SK-N-SH treated with all-trans-retinoic acid at 6 μM for 48 hours (cell line): ENCODE measurements around the gene HSD17B14.

Source experiments
- ATAC-seq: fragments of 200-7000 bp; cut with Tn5 transposase; 3 replicates; pipeline ENCODE4 v1.9.1; 2020; ENCODE audit warnings: mild to moderate bottlenecking, moderate library complexity
- ARNTL ChIP-seq: fragments of 450-650 bp; formaldehyde crosslinking; IDR thresholded peaks from 2 replicates; pipeline ENCODE4 v1.5.0; 2020; ENCODE audit warnings: low read depth, mild to moderate bottlenecking, moderate library complexity, borderline replicate concordance
- BACH2 ChIP-seq: fragments of 250-450 bp; sonication (Bioruptor Pico); IDR thresholded peaks from 2 replicates; pipeline ENCODE4 v1.9.0; 2021; ENCODE audit warnings: mild to moderate bottlenecking, borderline replicate concordance
- CREB5 ChIP-seq: fragments of 250-450 bp; sonication (Bioruptor Pico); IDR thresholded peaks from 2 replicates; pipeline ENCODE4 v1.5.1; 2020; ENCODE audit warnings: low read depth, mild to moderate bottlenecking, moderate library complexity
- CSDC2 ChIP-seq: fragments of 250-450 bp; sonication (Bioruptor Pico); IDR thresholded peaks from 2 replicates; pipeline ENCODE4 v1.5.0; 2020; ENCODE audit warnings: mild to moderate bottlenecking, moderate library complexity
- ESRRG ChIP-seq: fragments of 250-450 bp; sonication (Bioruptor Pico); IDR thresholded peaks from 2 replicates; pipeline ENCODE4 v1.6.1; 2021; ENCODE audit warnings: mild to moderate bottlenecking
- GLIS3 ChIP-seq: fragments of 250-450 bp; sonication (Bioruptor Pico); IDR thresholded peaks from 2 replicates; pipeline ENCODE4 v1.5.0; 2020; ENCODE audit warnings: mild to moderate bottlenecking, moderate library complexity
- ISL1 ChIP-seq: fragments of 250-450 bp; sonication (Bioruptor Pico); IDR thresholded peaks from 2 replicates; pipeline ENCODE4 v2.1.2; 2022; ENCODE audit warnings: mild to moderate bottlenecking, moderate library complexity
- OSR1 ChIP-seq: fragments of 250-450 bp; sonication (Bioruptor Pico); IDR thresholded peaks from 2 replicates; pipeline ENCODE4 v1.8.0; 2022; ENCODE audit warnings: moderate library complexity, mild to moderate bottlenecking, inconsistent platforms
- PATZ1 ChIP-seq: fragments of 250-450 bp; sonication (Bioruptor Pico); IDR thresholded peaks from 2 replicates; pipeline ENCODE4 v1.8.0; 2020; ENCODE audit warnings: mild to moderate bottlenecking, moderate library complexity, borderline replicate concordance
- POU6F1 ChIP-seq: fragments of 250-450 bp; sonication (Bioruptor Pico); IDR thresholded peaks from 2 replicates; pipeline ENCODE4 v1.8.0; 2021; ENCODE audit warnings: low read depth, mild to moderate bottlenecking, moderate library complexity, borderline replicate concordance
- PPARA ChIP-seq: fragments of 250-450 bp; sonication (Bioruptor Pico); IDR thresholded peaks from 2 replicates; pipeline ENCODE4 v1.5.0; 2020; ENCODE audit warnings: mild to moderate bottlenecking, borderline replicate concordance
- RARB ChIP-seq: fragments of 250-450 bp; sonication (Bioruptor Pico); IDR thresholded peaks from 2 replicates; pipeline ENCODE4 v1.8.0; 2021; ENCODE audit warnings: mild to moderate bottlenecking, moderate library complexity
- SNAI2 ChIP-seq: fragments of 250-450 bp; sonication (Bioruptor Pico); IDR thresholded peaks from 2 replicates; pipeline ENCODE4 v1.5.0; 2020; ENCODE audit warnings: mild to moderate bottlenecking, moderate library complexity
- TCF4 ChIP-seq: fragments of 250-450 bp; sonication (Bioruptor Pico); IDR thresholded peaks from 2 replicates; pipeline ENCODE4 v1.8.0; 2021; ENCODE audit warnings: mild to moderate bottlenecking, moderate library complexity, borderline replicate concordance
- TOX ChIP-seq: fragments of 250-450 bp; sonication (Bioruptor Pico); IDR thresholded peaks from 2 replicates; pipeline ENCODE4 v1.8.0; 2021; ENCODE audit warnings: mild to moderate bottlenecking, moderate library complexity, borderline replicate concordance
- TSHZ2 ChIP-seq: fragments of 250-450 bp; sonication (Bioruptor Pico); IDR thresholded peaks from 2 replicates; pipeline ENCODE4 v1.5.0; 2020; ENCODE audit warnings: mild to moderate bottlenecking, moderate library complexity
- ZC3H10 ChIP-seq: fragments of 250-450 bp; sonication (Bioruptor Pico); IDR thresholded peaks from 2 replicates; pipeline ENCODE4 v1.5.1; 2021; ENCODE audit warnings: mild to moderate bottlenecking, moderate library complexity
- ZFP3 ChIP-seq: fragments of 250-450 bp; sonication (Bioruptor Pico); IDR thresholded peaks from 2 replicates; pipeline ENCODE4 v1.5.0; 2020; ENCODE audit warnings: mild to moderate bottlenecking, moderate library complexity
- ZFP30 ChIP-seq: fragments of 450-650 bp; formaldehyde crosslinking; IDR thresholded peaks from 2 replicates; pipeline ENCODE4 v1.5.0; 2022; ENCODE audit warnings: mild to moderate bottlenecking, moderate library complexity
- ZNF565 ChIP-seq: fragments of 450-650 bp; formaldehyde crosslinking; conservative IDR thresholded peaks from 2 replicates; pipeline ENCODE4 v1.5.0; 2020; ENCODE audit warnings: low read depth, mild to moderate bottlenecking, moderate library complexity
- ZNF70 ChIP-seq: fragments of 450-650 bp; formaldehyde crosslinking; IDR thresholded peaks from 2 replicates; pipeline ENCODE4 v1.5.0; 2020; ENCODE audit warnings: mild to moderate bottlenecking, moderate library complexity

HSD17B14 gene

GRCh38 chr19:48799358-48800300, 36.7 kb downstream of the HSD17B14 start (continued):
- no peak for TF ChIP-seq PATZ1 (CRISPR knock-in tag)

- no peak for ATAC-seq
- TF ChIP-seq ZC3H10 (CRISPR knock-in tag) = no peak
- no peak for TF ChIP-seq PPARA (CRISPR knock-in tag)
- no peak for TF ChIP-seq ZNF70 (CRISPR knock-in tag)
- TF ChIP-seq ARNTL (CRISPR knock-in tag) = no peak
- TF ChIP-seq CSDC2 = no peak
- no peak for TF ChIP-seq OSR1 (CRISPR knock-in tag)
- TF ChIP-seq ISL1 (CRISPR knock-in tag) = no peak
- no peak for TF ChIP-seq CREB5 (CRISPR knock-in tag)
- no peak for TF ChIP-seq TSHZ2 (CRISPR knock-in tag)
- no peak for TF ChIP-seq ESRRG
- TF ChIP-seq GLIS3 (CRISPR knock-in tag) = no peak
- no peak for TF ChIP-seq TOX (CRISPR knock-in tag)
- TF ChIP-seq SNAI2 (CRISPR knock-in tag) = no peak
- TF ChIP-seq ZFP30 (CRISPR knock-in tag) = no peak
- TF ChIP-seq BACH2 (CRISPR knock-in tag) = no peak
- no peak for TF ChIP-seq RARB (CRISPR knock-in tag)
- TF ChIP-seq TCF4 (CRISPR knock-in tag) = no peak
- no peak for TF ChIP-seq ZFP3
- TF ChIP-seq POU6F1 (CRISPR knock-in tag) = no peak
Measured at GRCh38 chr19:48798937-48799336, 37.4 kb downstream of the HSD17B14 start.

- no peak for ATAC-seq
- no peak for TF ChIP-seq PATZ1 (CRISPR knock-in tag)
- TF ChIP-seq ISL1 (CRISPR knock-in tag) = no peak
- TF ChIP-seq TOX (CRISPR knock-in tag) = no peak
- no peak for TF ChIP-seq ESRRG
- TF ChIP-seq ZC3H10 (CRISPR knock-in tag) = no peak
- TF ChIP-seq ZNF565 (CRISPR knock-in tag) = no peak
- TF ChIP-seq, all 23 proteins: peak for 0
Measured at GRCh38 chr19:48797103-48797502, 39.2 kb downstream of the HSD17B14 start.
